Cardiac muscle cell (in vitro differentiated cells and primary cell): ENCODE results near the gene NFATC3. TPM values are rescaled to one million over a fixed set of nuclear protein-coding genes. Genes with fewer than 3 reads are reported as not detected.

Experiments used
- DNase-seq, 2 donors: peaks; one replicate each; pipeline versions ENCODE4 v3.0.0 to v3.0.0-alpha.2; 2010 to 2017; ENCODE audit warnings: low read depth in 1 of 2, low spot score in 1 of 2
- H3K27ac ChIP-seq: fragments of 200-600 bp; sonication (generic); 2 replicates; pipeline ENCODE4 v1.5.1; 2016
- H3K27me3 ChIP-seq: fragments of 200-600 bp; sonication (generic); 2 replicates; pipeline ENCODE4 v1.6.0; 2016; ENCODE audit warnings: control low read depth
- H3K36me3 ChIP-seq: fragments of 200-600 bp; sonication (generic); 2 replicates; pipeline ENCODE4 v1.5.1; 2016; ENCODE audit warnings: control low read depth
- H3K4me1 ChIP-seq: fragments of 200-600 bp; sonication (generic); 2 replicates; pipeline ENCODE4 v1.8.1; 2017; ENCODE audit warnings: low read depth, mild to moderate bottlenecking, mixed run types
- H3K4me3 ChIP-seq: fragments of 200-600 bp; sonication (generic); 2 replicates; pipeline ENCODE4 v1.5.1; 2016; ENCODE audit warnings: mild to moderate bottlenecking
- H3K9me3 ChIP-seq: fragments of 200-600 bp; sonication (generic); 2 replicates; pipeline ENCODE4 v1.5.1; 2017; ENCODE audit warnings: low read depth, mild to moderate bottlenecking, control low read depth
- polyA plus RNA-seq: library from polyadenylated mRNA; unstranded; fragments of >200 nt; fragmentation: Nextera tagmentation; extraction: Ambion mirVana; gene quantifications from 2 replicates; pipeline ENCODE4 v1.2.1, GENCODE V29; 2016
- total RNA-seq: library from RNA; depleted of rRNA; stranded (reverse); fragments of >200 nt; gene quantifications from 2 replicates; pipeline ENCODE4 v1.2.3, GENCODE V29; 2016
- TF ChIP-seq, protein P1 (sequence below): IDR thresholded peaks from 2 replicates; pipeline ENCODE4 v1.5.1; 2012; ENCODE audit warnings: low read depth, mild to moderate bottlenecking, low read length

NFATC3 gene
- total and polyA plus RNA-seq, 2 experiments from 2014 or later, result 13.6 to 26.2 TPM

DNA sequence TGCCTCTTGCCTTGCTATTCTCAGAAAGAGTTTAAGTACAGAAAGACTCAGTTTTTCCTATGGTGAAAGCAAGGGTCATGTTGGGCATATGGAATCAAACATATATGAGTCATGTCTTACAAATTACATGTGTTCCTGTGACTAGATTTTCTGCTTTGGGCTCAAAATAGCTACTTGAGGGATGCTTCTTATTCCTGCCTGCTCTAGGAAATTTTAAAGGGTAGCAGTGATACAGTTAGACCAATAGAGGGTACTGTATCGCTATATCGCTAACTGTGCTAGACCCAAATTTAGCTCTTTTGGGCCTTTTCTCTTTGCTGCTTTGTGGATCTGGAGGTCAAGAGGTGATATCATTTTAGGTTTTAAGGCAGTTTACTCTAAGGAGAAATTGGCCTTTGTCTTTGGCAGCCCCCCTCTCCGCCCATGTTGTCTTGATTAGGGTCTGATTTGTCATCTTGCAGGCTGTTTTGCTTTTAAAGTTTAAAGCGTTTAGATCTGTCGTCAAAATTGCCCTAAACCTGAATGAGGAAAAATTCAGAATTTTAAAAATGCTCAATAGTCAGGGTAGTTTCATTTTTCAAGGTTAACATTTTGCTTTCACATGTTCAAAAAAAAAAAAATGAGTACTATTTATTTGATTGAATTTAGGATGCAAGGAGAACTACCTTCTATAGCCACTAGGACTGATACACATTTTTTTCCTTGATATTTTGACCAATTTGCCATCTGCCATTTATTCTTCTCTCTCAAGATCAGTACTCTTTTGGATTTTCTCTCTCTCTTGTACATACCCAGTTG lies 8.8 kb downstream of the NFATC3 start:
- no peaks in the 10 kb centered on the region for H3K9me3 ChIP-seq
- peaks cover 13% of the 10 kb centered on the region for H3K4me1 ChIP-seq
- no peaks in the 10 kb centered on the region for H3K36me3 ChIP-seq
- peak; percentile 31 to 51 for DNase-seq
- no peaks in the 10 kb centered on the region for H3K27me3 ChIP-seq
- H3K4me3 ChIP-seq, result no peak overlapping the region
- TF ChIP-seq, protein P1, sequence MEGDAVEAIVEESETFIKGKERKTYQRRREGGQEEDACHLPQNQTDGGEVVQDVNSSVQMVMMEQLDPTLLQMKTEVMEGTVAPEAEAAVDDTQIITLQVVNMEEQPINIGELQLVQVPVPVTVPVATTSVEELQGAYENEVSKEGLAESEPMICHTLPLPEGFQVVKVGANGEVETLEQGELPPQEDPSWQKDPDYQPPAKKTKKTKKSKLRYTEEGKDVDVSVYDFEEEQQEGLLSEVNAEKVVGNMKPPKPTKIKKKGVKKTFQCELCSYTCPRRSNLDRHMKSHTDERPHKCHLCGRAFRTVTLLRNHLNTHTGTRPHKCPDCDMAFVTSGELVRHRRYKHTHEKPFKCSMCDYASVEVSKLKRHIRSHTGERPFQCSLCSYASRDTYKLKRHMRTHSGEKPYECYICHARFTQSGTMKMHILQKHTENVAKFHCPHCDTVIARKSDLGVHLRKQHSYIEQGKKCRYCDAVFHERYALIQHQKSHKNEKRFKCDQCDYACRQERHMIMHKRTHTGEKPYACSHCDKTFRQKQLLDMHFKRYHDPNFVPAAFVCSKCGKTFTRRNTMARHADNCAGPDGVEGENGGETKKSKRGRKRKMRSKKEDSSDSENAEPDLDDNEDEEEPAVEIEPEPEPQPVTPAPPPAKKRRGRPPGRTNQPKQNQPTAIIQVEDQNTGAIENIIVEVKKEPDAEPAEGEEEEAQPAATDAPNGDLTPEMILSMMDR, result peak; percentile 54
- H3K27ac ChIP-seq, result no peak overlapping the region

DNA sequence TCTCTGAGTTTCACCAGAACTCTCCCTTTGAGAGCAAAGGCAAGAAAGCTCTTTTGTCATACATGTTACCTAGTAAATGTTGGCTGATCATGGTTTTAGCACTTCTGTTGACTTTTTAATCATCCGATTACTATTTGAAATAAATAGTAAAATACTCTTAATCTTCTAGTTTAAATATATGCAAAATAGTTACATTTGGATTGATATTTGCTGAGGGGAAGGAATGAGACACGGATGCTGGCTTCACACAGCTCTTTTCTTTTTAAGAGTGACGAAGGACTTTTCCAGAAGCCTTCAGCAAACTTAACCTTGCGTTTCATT lies 9.4 kb downstream of the NFATC3 start:
- no peaks in the 10 kb centered on the region for H3K36me3 ChIP-seq
- H3K27ac ChIP-seq, result no peak overlapping the region
- H3K4me1 ChIP-seq, result peaks cover 13% of the 10 kb centered on the region
- no peaks in the 10 kb centered on the region for H3K9me3 ChIP-seq
- no peaks in the 10 kb centered on the region for H3K27me3 ChIP-seq
- TF ChIP-seq, protein P1, result no peak
- DNase-seq, result no peak
- H3K4me3 ChIP-seq, result no peak overlapping the region

DNA sequence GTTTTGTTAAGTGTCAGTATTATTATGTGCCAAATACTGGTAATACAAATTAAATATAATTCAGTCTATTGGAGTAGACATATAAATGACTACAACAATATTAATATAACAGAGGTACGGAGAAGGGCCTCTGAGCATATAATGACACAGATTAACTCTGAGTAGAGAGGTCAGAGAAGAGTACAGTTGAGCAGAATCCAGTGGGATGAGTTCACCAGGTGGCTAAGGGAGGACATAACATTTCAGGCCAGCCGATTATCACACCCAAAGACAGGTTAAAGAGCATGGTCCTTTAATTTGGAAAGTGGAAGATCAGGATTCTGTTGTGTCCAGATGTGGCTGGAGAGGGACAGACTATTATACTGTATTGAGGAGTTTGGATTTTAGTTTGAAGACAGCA lies 11.3 kb downstream of the NFATC3 start:
- Histone ChIP-seq H3K36me3 (no peaks in the 10 kb centered on the region), H3K9me3 (no peaks in the 10 kb centered on the region), H3K27ac (no peak overlapping the region), H3K27me3 (no peaks in the 10 kb centered on the region), H3K4me3 (no peak overlapping the region), H3K4me1 (peaks cover 7% of the 10 kb centered on the region)
- DNase-seq, result no peak
- TF ChIP-seq, protein P1, result no peak

DNA sequence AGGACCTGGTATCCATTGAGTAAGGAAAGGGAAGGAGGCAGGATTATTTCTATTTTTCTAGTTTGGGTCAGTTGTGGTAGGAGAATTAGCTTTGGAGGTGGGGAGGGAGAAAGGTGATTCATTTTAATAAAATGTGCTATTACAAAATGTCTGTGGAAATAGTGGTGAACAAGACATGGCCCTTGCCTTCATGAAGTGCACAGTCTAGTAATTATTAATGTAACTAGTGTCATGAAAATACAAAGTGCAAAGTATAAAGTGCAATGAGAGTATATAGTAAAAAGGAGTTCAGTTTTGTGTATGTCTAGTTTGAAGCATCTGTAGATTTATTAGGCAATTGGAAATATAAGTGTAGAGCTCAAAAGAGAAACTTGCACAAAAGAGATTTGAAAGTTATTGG lies 11.9 kb downstream of the NFATC3 start:
- Histone ChIP-seq H3K27ac (no peak overlapping the region), H3K36me3 (no peaks in the 10 kb centered on the region), H3K9me3 (no peaks in the 10 kb centered on the region), H3K4me3 (no peak overlapping the region), H3K27me3 (no peaks in the 10 kb centered on the region), H3K4me1 (peaks cover 2% of the 10 kb centered on the region)
- TF ChIP-seq, protein P1, result no peak
- no peak for DNase-seq

DNA sequence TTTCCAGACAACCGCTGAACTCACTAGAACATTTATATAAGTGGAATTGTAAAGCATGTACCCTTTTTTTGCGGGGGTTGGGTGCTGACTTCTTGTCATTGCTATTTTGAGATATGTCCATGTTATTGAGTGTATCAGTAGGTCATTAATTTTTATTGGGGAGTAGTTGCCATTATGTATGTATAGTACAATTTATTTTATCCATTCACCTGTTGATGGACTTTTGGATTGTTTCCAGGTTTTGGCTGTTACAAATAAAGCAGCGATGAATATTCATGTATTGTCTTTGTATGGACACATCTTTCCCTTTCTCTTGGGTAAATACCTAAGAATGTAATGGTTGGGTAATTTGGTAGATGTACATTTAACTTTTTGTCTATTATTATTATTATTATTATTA lies 12.7 kb downstream of the NFATC3 start:
- Histone ChIP-seq H3K4me1 (peaks cover 2% of the 10 kb centered on the region), H3K27me3 (no peaks in the 10 kb centered on the region), H3K27ac (no peak overlapping the region), H3K36me3 (no peaks in the 10 kb centered on the region), H3K4me3 (no peak overlapping the region), H3K9me3 (no peaks in the 10 kb centered on the region)
- TF ChIP-seq, protein P1, result no peak
- no peak for DNase-seq

DNA sequence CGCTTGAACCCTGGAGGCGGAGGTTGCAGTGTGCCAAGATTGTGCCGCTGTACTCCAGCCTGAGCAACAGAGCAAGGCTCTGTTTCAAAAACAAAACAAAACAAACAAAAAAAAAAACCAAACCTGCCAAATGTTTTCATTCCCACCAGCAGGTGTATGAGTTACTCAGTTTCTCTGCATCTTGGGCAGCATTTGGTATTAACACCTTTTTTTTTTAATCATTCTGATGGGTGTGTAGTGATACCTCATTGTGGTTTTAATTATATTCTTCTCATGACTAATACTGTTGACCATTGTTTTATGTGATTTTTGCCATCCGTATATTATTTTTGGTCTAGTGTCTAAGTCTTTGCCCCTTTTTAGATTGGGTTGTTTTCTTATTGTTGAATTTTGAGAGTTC lies 15.3 kb downstream of the NFATC3 start:
- no peak overlapping the region for H3K27ac ChIP-seq
- H3K4me3 ChIP-seq, result no peak overlapping the region
- H3K4me1 ChIP-seq, result peaks cover 2% of the 10 kb centered on the region
- H3K9me3 ChIP-seq, result no peaks in the 10 kb centered on the region
- no peak for DNase-seq
- no peaks in the 10 kb centered on the region for H3K36me3 ChIP-seq
- H3K27me3 ChIP-seq, result no peaks in the 10 kb centered on the region
- TF ChIP-seq, protein P1, result no peak
